IMR-90 (cell line): Measurements from ENCODE around the gene PXDC1. TPM values are rescaled to one million over a fixed set of nuclear protein-coding genes. Genes with fewer than 3 reads are reported as not detected.
A peak's percentile ranks its signal among the peaks of the same experiment; 100 is the strongest.

Experiments used
- ATAC-seq: fragments of 200-7000 bp; cut with Tn5 transposase; 2 replicates; pipeline ENCODE4 v1.9.1; 2020; ENCODE audit warnings: low read depth, mild to moderate bottlenecking, moderate library complexity
- BruUV-seq: library from RNA; stranded (reverse); fragments of 400-500 nt; replicated peaks from 2 replicates; lab custom pipeline; 2021; lab: Mats Ljungman, UMichigan
- CTCF ChIA-PET: fragments of 300-600 bp; formaldehyde crosslinking; extraction: SDS; loops from one replicate; lab custom pipeline; 2021; ENCODE audit warnings: antibody characterized with exemption; lab: Yijun Ruan, JAX
- POLR2A ChIA-PET: fragments of 300-600 bp; sonication (Branson Sonifier 250); formaldehyde crosslinking; loops from one replicate; lab custom pipeline; 2022; ENCODE audit warnings: antibody characterized with exemption; ENCODE audit not compliant: unreplicated experiment; lab: Charles Lee
- DNase-seq: peaks from one replicate; pipeline ENCODE4 v3.0.0; 2013
- H2AFZ ChIP-seq: replicated peaks from 2 replicates; pipeline ENCODE3; 2013; ENCODE audit warnings: low read length, mild to moderate bottlenecking; ENCODE audit not compliant: poor library complexity
- H2AK5ac ChIP-seq: 2 replicates; pipeline ENCODE4 v1.6.1; 2013; ENCODE audit warnings: low read depth, low read length, inconsistent platforms
- H2AK9ac ChIP-seq: replicated peaks from 2 replicates; pipeline ENCODE3; 2013; ENCODE audit warnings: mild to moderate bottlenecking, low read depth, low read length, moderate library complexity; ENCODE audit not compliant: poor library complexity
- H2BK120ac ChIP-seq: 2 replicates; pipeline ENCODE4 v1.6.1; 2013; ENCODE audit warnings: low read depth, low read length, inconsistent platforms
- H2BK15ac ChIP-seq: 3 replicates; pipeline ENCODE4 v1.6.1; 2013; ENCODE audit warnings: low read depth, low read length, inconsistent platforms
- H2BK20ac ChIP-seq: 2 replicates; pipeline ENCODE4 v1.6.1; 2013; ENCODE audit warnings: low read depth, mild to moderate bottlenecking, inconsistent platforms, low read length, moderate library complexity
- H2BK5ac ChIP-seq: 2 replicates; pipeline ENCODE4 v1.6.1; 2013; ENCODE audit warnings: mild to moderate bottlenecking, low read depth, low read length, inconsistent platforms; ENCODE audit not compliant: poor library complexity, severe bottlenecking
- H3K14ac ChIP-seq: replicated peaks from 2 replicates; pipeline ENCODE4 v1.6.1; 2013; ENCODE audit warnings: low read depth, low read length, inconsistent platforms
- H3K18ac ChIP-seq: 2 replicates; pipeline ENCODE4 v1.6.1; 2013; ENCODE audit warnings: low read depth, low read length, control low read depth
- H3K23ac ChIP-seq: 2 replicates; pipeline ENCODE4 v1.6.1; 2013; ENCODE audit warnings: low read depth, low read length, inconsistent platforms
- H3K27ac ChIP-seq: 2 replicates; pipeline ENCODE4 v1.5.1; 2013; ENCODE audit warnings: mild to moderate bottlenecking, control low read depth, low read length; ENCODE audit not compliant: insufficient read depth
- H3K27me3 ChIP-seq: 2 replicates; pipeline ENCODE4 v1.6.1; 2013; ENCODE audit warnings: low read length; ENCODE audit not compliant: control insufficient read depth, insufficient read depth
- H3K36me3 ChIP-seq: 2 replicates; pipeline ENCODE4 v1.6.1; 2013; ENCODE audit warnings: low read length, mixed read lengths; ENCODE audit not compliant: control insufficient read depth, insufficient read depth
- H3K4ac ChIP-seq: 2 replicates; pipeline ENCODE4 v1.6.1; 2013; ENCODE audit warnings: low read depth, low read length, inconsistent platforms
- H3K4me1 ChIP-seq: 2 replicates; pipeline ENCODE4 v1.6.1; 2013; ENCODE audit warnings: low read length, mixed read lengths; ENCODE audit not compliant: control insufficient read depth, insufficient read depth
- H3K4me2 ChIP-seq: 2 replicates; pipeline ENCODE4 v1.6.1; 2013; ENCODE audit warnings: low read depth, mild to moderate bottlenecking, control low read depth, low read length, moderate library complexity
- H3K4me3 ChIP-seq: 2 replicates; pipeline ENCODE4 v1.5.1; 2013; ENCODE audit warnings: low read depth, mild to moderate bottlenecking, control low read depth, low read length, moderate library complexity; ENCODE audit not compliant: insufficient read depth
- H3K56ac ChIP-seq: 2 replicates; pipeline ENCODE4 v1.6.1; 2013; ENCODE audit warnings: low read length, inconsistent platforms; ENCODE audit not compliant: insufficient read depth; ENCODE audit errors: extremely low read depth
- H3K79me1 ChIP-seq, 2 experiments: 2 replicates each; pipeline ENCODE4 v1.6.1; 2013; ENCODE audit warnings: low read length in 2 of 2, inconsistent platforms in 1 of 2, low read depth in 1 of 2
- H3K9ac ChIP-seq: 2 replicates; pipeline ENCODE4 v1.6.1; 2013; ENCODE audit warnings: low read depth, low read length, control low read depth
- H3K9me1 ChIP-seq: 2 replicates; pipeline ENCODE4 v1.6.1; 2013; ENCODE audit warnings: low read length, inconsistent platforms; ENCODE audit not compliant: insufficient read depth
- H3K9me3 ChIP-seq: 2 replicates; pipeline ENCODE4 v1.6.1; 2013; ENCODE audit warnings: low read length; ENCODE audit not compliant: control insufficient read depth, insufficient read depth
- H4K20me1 ChIP-seq: 2 replicates; pipeline ENCODE4 v1.6.1; 2013; ENCODE audit warnings: low read length, inconsistent platforms; ENCODE audit not compliant: insufficient read depth
- H4K5ac ChIP-seq: 2 replicates; pipeline ENCODE4 v1.6.1; 2013; ENCODE audit warnings: mild to moderate bottlenecking, low read depth, low read length, control low read depth
- H4K8ac ChIP-seq, 2 experiments: 2 replicates each; pipeline ENCODE4 v1.6.1; 2013; ENCODE audit warnings: low read depth in 2 of 2, low read length in 2 of 2, control low read depth in 1 of 2, inconsistent platforms in 1 of 2
- H4K91ac ChIP-seq: 2 replicates; pipeline ENCODE4 v1.6.1; 2013; ENCODE audit warnings: low read depth, low read length, inconsistent platforms; ENCODE audit not compliant: insufficient read depth
- BHLHE40 ChIP-seq: fragments of 150-350 bp; IDR thresholded peaks from 2 replicates; pipeline ENCODE4 v1.6.1; 2016; ENCODE audit warnings: mild to moderate bottlenecking, low read depth, low read length
- CEBPB ChIP-seq: IDR thresholded peaks from 2 replicates; pipeline ENCODE4 v1.6.1; 2012; ENCODE audit warnings: low read depth, low read length, improper control_type of control experiment
- CHD1 ChIP-seq: IDR thresholded peaks from 2 replicates; pipeline ENCODE4 v1.6.1; 2012; ENCODE audit warnings: low read depth, low read length, improper control_type of control experiment
- MAZ ChIP-seq: IDR thresholded peaks from 2 replicates; pipeline ENCODE4 v1.6.1; 2012; ENCODE audit warnings: low read depth, mild to moderate bottlenecking, low read length, improper control_type of control experiment, moderate library complexity, borderline replicate concordance
- NFE2L2 ChIP-seq: fragments of 150-350 bp; IDR thresholded peaks from 2 replicates; pipeline ENCODE4 v1.6.1; 2016; ENCODE audit warnings: low read depth, mild to moderate bottlenecking, low read length
- RAD21 ChIP-seq: IDR thresholded peaks from 2 replicates; pipeline ENCODE4 v1.6.1; 2012; ENCODE audit warnings: low read length, improper control_type of control experiment
- RCOR1 ChIP-seq: IDR thresholded peaks from 2 replicates; pipeline ENCODE4 v1.6.1; 2012; ENCODE audit warnings: mild to moderate bottlenecking, low read length, improper control_type of control experiment; ENCODE audit not compliant: insufficient replicate concordance
- RFX5 ChIP-seq: IDR thresholded peaks from 2 replicates; pipeline ENCODE4 v1.8.0; 2012; ENCODE audit warnings: low read depth, mild to moderate bottlenecking, low read length, moderate library complexity
- SMC3 ChIP-seq: fragments of 150-350 bp; IDR thresholded peaks from 2 replicates; pipeline ENCODE4 v1.6.1; 2016; ENCODE audit warnings: low read depth, mild to moderate bottlenecking, antibody characterized with exemption, low read length, moderate library complexity
- WGBS, 2 experiments: methylation state at CpG; one replicate each; pipeline versions ENCODE4 v1.1.5 to v1.1.7; 2013; ENCODE audit warnings: missing lambda C conversion rate in 2 of 2; ENCODE audit not compliant: insufficient read length in 1 of 2; ENCODE audit errors: extremely low coverage in 2 of 2; 5-methylcytosine and 5-hydroxymethylcytosine counted together
- dilution Hi-C: fragments of 300-500 bp; cut with HindIII; formaldehyde crosslinking; loops from one replicate; pipeline ENCODE4 v1.14.3; 2018; ENCODE audit warnings: low sequenced_read_pairs; ENCODE audit not compliant: unreplicated experiment
- in situ Hi-C: fragments of 300-500 bp; cut with MboI; formaldehyde crosslinking; loops from 3 replicates; pipeline ENCODE4 v1.14.3; 2019; ENCODE audit warnings: low sequenced_read_pairs, inconsistent platforms, mixed read lengths
- intact Hi-C: fragments of 100-400 bp; cut with micrococcal nuclease; formaldehyde crosslinking; loops from 2 replicates; pipeline ENCODE4 v1.10.0; 2022
- polyA plus RNA-seq, 3 experiments: library from polyadenylated mRNA; depleted of rRNA; stranded (reverse); fragments of >200 nt; gene quantifications; 2 replicates each; pipeline ENCODE4 v1.2.3, GENCODE V29; 2012; ENCODE audit warnings: low replicate concordance in 1 of 3
- total RNA-seq: library from RNA; depleted of rRNA; stranded (reverse); fragments of >200 nt; gene quantifications from 2 replicates; pipeline ENCODE4 v1.2.3, GENCODE V29; 2012
- TF ChIP-seq, protein P1 (sequence below): fragments of 150-350 bp; IDR thresholded peaks from 2 replicates; pipeline ENCODE4 v1.6.1; 2017; ENCODE audit warnings: mild to moderate bottlenecking, antibody characterized with exemption, low read length, low read depth
- TF ChIP-seq, protein P2 (sequence below): conservative IDR thresholded peaks from 2 replicates; pipeline ENCODE4 v1.5.1; 2012; ENCODE audit warnings: mild to moderate bottlenecking, low read depth, low read length, improper control_type of control experiment

Gene PXDC1
- total and polyA plus RNA-seq, 2 of the 4 experiments (the other 2 are of a cell fraction) = 63.3 to 72.2 TPM

DNA sequence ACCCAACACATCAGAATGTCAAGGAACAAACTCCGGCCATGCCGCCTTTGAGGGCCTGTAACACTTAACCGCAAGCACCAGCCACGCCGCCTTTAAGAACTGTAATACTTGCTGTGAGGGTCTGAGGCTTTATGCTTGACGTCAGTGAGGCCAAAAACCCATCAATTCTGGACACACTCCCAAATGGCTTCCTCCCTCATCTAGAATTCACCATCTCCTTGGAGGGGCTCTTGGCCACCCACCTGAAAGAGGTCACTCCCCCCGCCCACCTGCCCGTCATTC, 10.4 kb upstream of the PXDC1 start:
- no peak for ATAC-seq
- no TSS peak for BruUV-seq

More for the DNA sequence above, 10.4 kb upstream of the PXDC1 start:
- in situ Hi-C loops (no loop called here), dilution Hi-C loops (no loop called here), intact Hi-C loops (no loop called here)
- no peak overlapping the region for H3K4me3 ChIP-seq
- H2AFZ ChIP-seq = no peak overlapping the region
- H3K9ac ChIP-seq = no peak overlapping the region
- no peak overlapping the region for H3K14ac ChIP-seq
- H4K91ac ChIP-seq = no peak overlapping the region
- ChIA-PET POLR2A (no interaction called here), CTCF (no interaction called here)
- DNase-seq = no peak
- TF ChIP-seq, protein P1, sequence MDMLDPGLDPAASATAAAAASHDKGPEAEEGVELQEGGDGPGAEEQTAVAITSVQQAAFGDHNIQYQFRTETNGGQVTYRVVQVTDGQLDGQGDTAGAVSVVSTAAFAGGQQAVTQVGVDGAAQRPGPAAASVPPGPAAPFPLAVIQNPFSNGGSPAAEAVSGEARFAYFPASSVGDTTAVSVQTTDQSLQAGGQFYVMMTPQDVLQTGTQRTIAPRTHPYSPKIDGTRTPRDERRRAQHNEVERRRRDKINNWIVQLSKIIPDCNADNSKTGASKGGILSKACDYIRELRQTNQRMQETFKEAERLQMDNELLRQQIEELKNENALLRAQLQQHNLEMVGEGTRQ = no peak
- TF ChIP-seq RAD21 (no peak), CHD1 (no peak), SMC3 (no peak), CEBPB (no peak), MAZ (no peak), RCOR1 (no peak), BHLHE40 (no peak), RFX5 (no peak), NFE2L2 (no peak)
- TF ChIP-seq, protein P2, sequence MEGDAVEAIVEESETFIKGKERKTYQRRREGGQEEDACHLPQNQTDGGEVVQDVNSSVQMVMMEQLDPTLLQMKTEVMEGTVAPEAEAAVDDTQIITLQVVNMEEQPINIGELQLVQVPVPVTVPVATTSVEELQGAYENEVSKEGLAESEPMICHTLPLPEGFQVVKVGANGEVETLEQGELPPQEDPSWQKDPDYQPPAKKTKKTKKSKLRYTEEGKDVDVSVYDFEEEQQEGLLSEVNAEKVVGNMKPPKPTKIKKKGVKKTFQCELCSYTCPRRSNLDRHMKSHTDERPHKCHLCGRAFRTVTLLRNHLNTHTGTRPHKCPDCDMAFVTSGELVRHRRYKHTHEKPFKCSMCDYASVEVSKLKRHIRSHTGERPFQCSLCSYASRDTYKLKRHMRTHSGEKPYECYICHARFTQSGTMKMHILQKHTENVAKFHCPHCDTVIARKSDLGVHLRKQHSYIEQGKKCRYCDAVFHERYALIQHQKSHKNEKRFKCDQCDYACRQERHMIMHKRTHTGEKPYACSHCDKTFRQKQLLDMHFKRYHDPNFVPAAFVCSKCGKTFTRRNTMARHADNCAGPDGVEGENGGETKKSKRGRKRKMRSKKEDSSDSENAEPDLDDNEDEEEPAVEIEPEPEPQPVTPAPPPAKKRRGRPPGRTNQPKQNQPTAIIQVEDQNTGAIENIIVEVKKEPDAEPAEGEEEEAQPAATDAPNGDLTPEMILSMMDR = no peak
- H3K4me2 ChIP-seq = no peak overlapping the region
- no peak overlapping the region for H4K5ac ChIP-seq
- H3K4me1 ChIP-seq = peaks cover 11% of the 10 kb centered on the region
- H2AK5ac ChIP-seq = peak overlapping the region; percentile 20; the same call in 1 of the 2 replicates
- H3K27me3 ChIP-seq = no peaks in the 10 kb centered on the region
- H2BK15ac ChIP-seq = no peak overlapping the region
- H3K18ac ChIP-seq = no peak overlapping the region
- H4K20me1 ChIP-seq = no peaks in the 10 kb centered on the region
- H3K23ac ChIP-seq = no peak overlapping the region
- H2BK120ac ChIP-seq = no peak overlapping the region
- H3K4ac ChIP-seq = no peak overlapping the region
- no peak overlapping the region for H2BK20ac ChIP-seq
- no peaks in the 10 kb centered on the region for H3K36me3 ChIP-seq
- H2BK5ac ChIP-seq = no peak overlapping the region
- no peak overlapping the region for H3K56ac ChIP-seq
- WGBS, 2 experiments = 93% methylated on average over 3 of the region's 8 CpGs; no CpG with 5 or more reads in 1 of the 2 experiments
- no peak overlapping the region for H4K8ac ChIP-seq
- H3K79me1 ChIP-seq = no peaks in the 10 kb centered on the region
- no peak overlapping the region for H3K27ac ChIP-seq
- no peak overlapping the region for H2AK9ac ChIP-seq
- H3K9me3 ChIP-seq = no peaks in the 10 kb centered on the region
- H3K9me1 ChIP-seq = peaks cover 6% of the 10 kb centered on the region
